HG03520 (cell line): ENCODE measurements around the gene JUNB.

ENCODE experiments used
- ATAC-seq: cut with Tn5 transposase; IDR thresholded peaks from one replicate; pipeline ENCODE4 v1.9.1; 2021; ENCODE audit warnings: mild to moderate bottlenecking, moderate library complexity; ENCODE audit not compliant: unreplicated experiment

The JUNB gene

GRCh38 chr19:12773571-12773970, 17.7 kb upstream of the JUNB start:
- no peak for ATAC-seq

GRCh38 chr19:12774588-12775555, 16.4 kb upstream of the JUNB start, which contains the start of gene HOOK2:
Gene HOOK2 (minus strand): TSS chr19:12775552. CDS start chr19:12775449, 103 bp downstream.
- no peak for ATAC-seq

- ATAC-seq, result peak; percentile 37
Observed at GRCh38 chr19:12777217-12778016, 13.9 kb upstream of the JUNB start.

GRCh38 chr19:12778017-12778904, 13.0 kb upstream of the JUNB start:
- ATAC-seq, result no peak

- ATAC-seq, result no peak
Observed at GRCh38 chr19:12778905-12779161, 12.5 kb upstream of the JUNB start.

GRCh38 chr19:12779162-12779993, 11.9 kb upstream of the JUNB start:
- ATAC-seq, result no peak

GRCh38 chr19:12782174-12782423, 9.2 kb upstream of the JUNB start:
- no peak for ATAC-seq

GRCh38 chr19:12782424-12783290, 8.6 kb upstream of the JUNB start:
- ATAC-seq, result peak; percentile 38

- ATAC-seq, result no peak
Observed at GRCh38 chr19:12783291-12783848, 7.9 kb upstream of the JUNB start.

- no peak for ATAC-seq
Observed at GRCh38 chr19:12783849-12784393, 7.4 kb upstream of the JUNB start.

GRCh38 chr19:12784394-12784870, 6.9 kb upstream of the JUNB start:
- ATAC-seq, result no peak

- no peak for ATAC-seq
Observed at GRCh38 chr19:12784871-12785430, 6.3 kb upstream of the JUNB start.

- ATAC-seq, result no peak
Observed at GRCh38 chr19:12785431-12786031, 5.8 kb upstream of the JUNB start.

GRCh38 chr19:12786141-12786870, 5.0 kb upstream of the JUNB start:
- ATAC-seq, result no peak

GRCh38 chr19:12786952-12787351, 4.3 kb upstream of the JUNB start:
- ATAC-seq, result no peak

- no peak for ATAC-seq
Observed at GRCh38 chr19:12787458-12787857, 3.8 kb upstream of the JUNB start.

- no peak for ATAC-seq
Observed at GRCh38 chr19:12788042-12788681, 3.1 kb upstream of the JUNB start.
